ENCODE results near the gene FAM8A1.

The FAM8A1 gene

DNA sequence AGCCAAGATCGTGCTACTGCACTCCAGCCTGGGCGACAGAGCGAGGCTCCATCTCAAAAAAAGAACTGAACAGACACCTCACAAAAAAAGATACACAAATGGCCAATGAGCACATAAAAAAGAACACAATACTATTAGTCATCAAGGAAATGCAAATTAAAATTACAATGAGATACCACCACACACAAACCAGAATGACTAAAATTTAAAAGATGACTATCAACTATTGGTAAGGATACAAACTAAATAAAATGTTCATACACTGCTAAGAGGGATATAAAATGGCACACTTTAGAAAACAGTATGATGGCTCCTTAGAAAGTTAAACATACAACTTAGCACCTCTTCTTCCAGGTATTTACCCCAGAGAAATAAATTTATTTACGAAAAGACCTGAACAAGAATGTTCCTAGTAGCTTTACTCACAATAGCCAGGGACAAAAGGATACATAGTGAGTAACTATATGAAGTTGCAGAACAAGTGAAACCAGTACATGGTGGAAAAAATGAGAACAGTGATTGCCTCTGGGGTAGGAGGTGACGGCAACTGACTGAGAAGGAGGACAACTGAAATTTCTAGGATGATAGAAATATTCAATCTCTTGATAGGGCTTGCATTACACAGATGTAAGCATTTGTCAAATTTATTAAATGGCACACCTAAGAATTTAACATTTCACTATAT, 53.2 kb downstream of the FAM8A1 start:
- in situ Hi-C loops (cut with HindIII; ENCODE audit: low sequenced_read_pairs): no loop called here

DNA sequence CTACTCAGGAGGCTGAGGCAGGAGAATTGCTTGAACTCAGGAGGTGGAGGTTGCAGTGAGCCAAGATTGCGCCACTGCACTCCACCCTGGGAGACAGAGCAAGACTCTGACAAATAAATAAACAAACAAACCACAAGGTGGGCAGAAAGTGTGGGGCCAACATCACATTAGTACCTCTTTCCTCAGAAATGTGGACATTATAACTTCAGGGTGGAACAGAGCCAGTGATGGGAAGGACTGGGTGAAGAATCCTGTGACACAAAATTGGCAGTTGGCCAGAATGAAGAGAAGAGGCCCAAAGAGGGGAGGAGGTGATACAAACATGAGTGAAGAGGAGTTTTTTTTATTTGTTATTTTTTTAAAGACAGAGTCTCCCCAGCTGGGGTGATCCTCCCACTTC, 56.0 kb downstream of the FAM8A1 start:
- in situ Hi-C loops (cut with HindIII; ENCODE audit: low sequenced_read_pairs): no loop called here

DNA sequence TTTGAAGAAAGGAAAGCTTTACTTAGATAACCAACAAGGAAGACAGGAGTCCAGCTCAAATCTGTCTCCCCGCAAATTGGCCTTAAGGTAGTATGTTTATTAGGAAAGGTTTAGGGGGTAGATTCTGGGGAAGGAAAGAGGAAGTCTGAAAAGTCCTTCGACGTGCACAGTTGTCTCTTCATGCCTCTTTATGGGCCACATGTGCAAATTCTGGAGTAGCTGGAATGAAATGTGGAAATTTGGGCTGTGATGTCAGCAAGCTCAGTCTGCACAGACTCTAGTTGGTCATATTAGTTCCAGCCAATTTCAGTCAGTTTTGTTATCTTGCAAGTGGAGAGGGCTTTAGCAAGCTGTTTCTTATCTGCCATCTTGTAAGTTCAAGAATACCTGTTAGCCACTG, 56.5 kb downstream of the FAM8A1 start:
- in situ Hi-C loops (cut with HindIII; ENCODE audit: low sequenced_read_pairs): no loop called here
